HG03097 (cell line): ENCODE measurements around the gene NEK10.

Experiments
- ATAC-seq: cut with Tn5 transposase; IDR thresholded peaks from one replicate; pipeline ENCODE4 v1.9.1; 2021; ENCODE audit not compliant: unreplicated experiment, low FRiP score

NEK10 gene

DNA sequence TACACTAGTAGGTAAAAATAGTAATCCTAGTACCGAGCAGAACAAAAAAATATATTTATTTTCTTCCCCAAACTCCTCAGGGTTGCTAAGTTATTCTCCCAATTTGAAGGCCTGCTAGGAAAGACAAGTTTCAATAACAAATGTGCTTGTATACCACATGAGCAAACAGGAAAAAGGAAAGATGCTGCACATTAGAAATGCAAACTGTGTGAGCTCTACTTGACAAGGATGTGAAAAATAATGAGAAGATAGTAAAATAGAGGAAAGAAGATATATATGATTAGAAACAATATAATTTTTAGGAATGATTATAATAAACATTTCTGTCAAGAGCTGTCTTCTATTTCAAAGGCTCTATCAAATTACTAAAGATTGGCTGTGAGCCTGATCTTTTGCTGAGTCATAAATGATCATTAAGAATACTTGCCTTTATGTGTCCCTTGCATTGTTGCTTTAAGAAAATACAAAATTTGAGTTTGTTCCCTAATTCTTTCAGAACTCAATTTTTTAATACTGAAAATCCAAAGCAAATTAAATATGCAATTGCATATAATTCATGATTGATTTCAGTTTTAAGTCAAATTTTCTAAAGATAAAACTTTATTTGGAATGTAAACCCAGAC is 174.2 kb downstream of the NEK10 start:
- no peak for ATAC-seq

DNA sequence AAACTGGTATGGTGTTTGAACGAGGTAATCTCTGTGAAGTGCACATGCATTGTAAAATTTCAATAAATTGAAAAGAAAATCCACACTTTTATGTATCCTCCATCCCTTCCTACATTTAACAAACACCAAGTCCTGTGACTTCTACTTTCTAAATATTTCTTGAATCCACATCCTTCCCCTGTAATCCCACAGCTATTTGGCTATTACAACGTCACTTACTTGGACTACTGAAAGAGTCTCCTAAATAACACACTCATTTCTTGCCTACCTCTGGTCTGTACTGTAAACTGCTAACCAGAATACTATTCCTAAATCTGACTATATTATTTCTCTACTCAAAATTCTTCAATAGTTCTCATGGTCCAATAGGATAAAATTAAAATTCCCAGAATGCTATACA is 176.1 kb downstream of the NEK10 start:
- no peak for ATAC-seq

DNA sequence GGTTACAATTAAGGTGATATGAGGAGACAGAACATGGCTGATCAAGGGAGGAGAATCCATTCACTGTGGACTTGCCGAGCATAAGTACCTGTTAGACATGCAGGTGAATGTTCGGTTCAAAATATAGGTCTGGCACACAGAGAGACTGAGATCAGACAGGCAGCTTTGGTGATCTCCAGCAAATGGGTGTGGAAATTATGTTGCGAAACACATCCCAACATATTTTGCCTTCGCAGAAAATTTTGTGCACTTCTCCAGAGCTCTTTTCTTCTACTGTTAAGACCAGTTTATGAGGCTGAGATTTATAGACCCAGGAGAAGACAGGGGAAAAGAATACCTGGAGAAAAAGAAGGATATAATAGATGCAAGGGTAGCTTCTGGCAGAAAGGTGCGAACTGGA is 183.2 kb downstream of the NEK10 start:
- no peak for ATAC-seq

DNA sequence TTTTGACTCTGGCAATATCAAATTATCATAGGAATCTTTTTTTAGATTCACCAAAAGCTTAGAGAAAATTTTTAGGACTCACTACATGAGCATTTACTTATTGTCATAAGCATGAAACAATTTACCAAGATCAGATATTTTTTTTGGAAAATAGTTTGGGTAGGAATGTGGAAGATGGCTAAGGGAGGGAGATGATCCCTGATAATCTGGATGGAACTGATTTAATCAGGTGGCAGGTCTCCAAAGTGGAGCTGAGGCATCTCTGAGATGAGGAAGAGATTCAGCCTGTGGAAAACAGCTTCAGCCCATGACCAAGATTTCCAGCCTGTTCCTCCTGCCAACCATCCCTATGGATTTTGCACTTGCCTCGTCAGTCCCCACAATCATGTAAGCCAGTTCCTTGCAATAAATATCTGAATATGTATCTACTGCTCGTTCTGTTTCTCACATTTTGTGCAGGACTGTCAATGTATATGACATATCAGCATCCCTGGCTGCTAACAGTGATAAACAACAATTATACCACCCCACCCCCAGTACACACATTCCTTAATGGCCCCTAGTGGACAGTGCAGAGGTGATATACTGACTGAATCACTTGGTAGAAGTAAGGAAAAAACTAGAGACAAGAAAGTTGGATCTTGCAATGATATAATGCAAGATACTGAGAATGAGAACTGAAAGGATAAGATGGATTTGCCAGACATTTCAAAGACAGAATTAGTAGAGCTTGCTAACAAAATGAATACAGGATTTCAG is 183.8 kb downstream of the NEK10 start:
- ATAC-seq: no peak

DNA sequence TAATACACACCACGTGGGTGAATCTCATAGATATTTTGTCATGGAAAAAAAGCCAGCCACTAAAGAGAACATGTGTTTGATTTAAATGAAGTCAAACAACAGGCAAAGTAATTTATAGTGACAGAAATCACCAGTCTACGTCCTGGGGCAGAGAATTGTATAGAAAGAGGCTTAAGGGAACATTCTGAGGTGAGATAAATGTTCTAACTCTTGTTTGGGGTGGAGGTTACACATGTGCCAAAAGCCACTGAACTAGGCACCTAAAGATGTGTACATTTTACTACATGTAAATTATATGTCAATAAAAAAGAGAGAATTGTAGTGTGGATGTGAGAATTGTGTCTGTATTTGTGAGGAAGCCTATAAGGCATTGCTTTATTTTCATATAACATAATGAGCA is 184.9 kb downstream of the NEK10 start:
- no peak for ATAC-seq

DNA sequence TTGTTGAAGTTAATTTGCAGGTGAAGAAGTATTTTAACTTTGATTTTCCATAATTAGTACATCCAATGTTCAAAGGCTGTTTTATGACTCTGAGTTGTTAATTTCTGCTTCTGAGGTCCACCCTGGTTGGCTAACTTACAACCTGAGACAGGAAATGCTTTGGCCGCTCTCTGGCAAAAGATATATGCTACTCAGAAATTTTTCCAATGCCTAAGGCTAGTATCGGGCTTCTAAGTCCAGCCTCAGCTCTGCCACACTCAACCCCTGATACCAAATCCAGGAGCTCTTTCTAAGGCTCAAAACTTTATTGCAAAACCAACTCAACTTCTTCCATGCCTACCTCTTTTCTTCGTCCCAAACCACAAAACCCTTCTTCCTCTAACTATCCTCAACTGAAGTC is 192.9 kb downstream of the NEK10 start:
- ATAC-seq: no peak

DNA sequence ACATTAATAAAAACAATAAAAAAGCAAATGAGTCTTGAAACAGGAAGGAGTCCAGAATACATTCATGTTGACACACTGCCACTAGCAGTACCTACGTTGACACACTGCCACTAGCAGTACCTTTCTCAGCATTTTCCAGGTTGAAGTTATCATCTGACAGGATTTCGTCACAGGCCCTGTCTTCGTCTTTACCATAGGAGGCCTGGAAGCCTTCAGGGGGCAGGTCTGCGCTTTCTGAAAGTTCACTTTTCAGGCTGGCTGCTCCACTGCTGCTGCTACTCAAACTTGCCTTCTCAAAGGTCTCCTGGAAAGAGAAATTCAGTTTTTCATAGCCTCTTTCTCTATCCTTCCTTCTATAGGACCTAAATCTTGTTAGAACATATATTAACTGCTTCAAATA is 194.7 kb downstream of the NEK10 start:
- no peak for ATAC-seq

DNA sequence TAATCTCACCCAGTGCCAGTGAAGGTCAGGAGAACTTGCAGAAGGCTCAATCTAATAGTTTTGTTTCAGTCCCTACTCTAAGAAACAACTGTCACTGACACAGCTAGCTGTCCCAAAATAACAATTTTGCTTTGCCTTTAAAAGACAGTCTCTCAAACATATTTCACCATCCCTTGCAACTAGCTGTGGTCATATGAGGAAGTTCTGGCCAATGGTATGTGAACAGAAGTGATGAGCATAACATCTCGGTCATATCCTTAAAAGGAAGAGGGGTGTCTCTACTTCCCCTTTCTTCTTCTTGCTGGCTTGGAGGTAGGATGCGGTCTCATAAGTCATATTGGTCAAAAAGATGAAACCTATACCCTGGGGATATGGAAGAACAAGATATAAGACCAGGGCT is 198.1 kb downstream of the NEK10 start:
- peak; percentile 66 for ATAC-seq

DNA sequence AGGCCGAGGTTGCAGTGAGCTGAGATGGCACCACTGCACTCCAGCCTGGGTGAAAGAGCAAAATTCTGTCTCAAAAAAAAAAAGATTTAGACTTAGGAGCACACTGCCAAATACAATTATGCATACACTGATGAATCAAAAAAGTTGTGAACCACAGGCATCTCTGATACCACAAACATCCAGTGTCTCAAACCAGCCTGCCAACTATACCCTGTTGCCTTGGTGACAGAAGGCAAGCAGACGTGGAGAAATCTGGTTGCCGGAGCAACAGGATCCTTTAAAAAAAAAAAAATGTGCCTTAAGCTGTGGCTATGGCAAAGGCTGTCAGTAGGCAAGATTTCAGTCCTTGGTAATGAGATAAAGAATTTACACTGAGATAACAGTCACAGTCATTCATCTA is 202.3 kb downstream of the NEK10 start:
- ATAC-seq: no peak

DNA sequence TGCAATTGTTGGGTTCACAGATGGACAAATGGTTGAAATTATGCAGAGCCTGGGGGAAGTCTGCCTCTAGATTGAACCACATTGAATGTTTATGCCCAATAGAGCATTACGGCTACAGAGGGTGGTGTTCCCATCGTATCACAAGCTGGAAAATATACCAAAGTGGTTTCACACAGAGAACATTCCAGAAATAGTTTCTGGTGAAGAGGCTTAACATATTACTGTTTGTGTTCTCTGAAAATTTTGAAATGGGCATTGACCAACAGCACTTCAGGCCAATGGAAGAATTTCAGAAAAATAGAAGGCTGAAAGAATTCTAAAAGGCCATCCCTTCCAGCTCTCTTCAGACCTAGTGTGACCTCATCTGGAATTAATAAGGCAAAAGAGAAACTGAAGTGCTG is 203.9 kb downstream of the NEK10 start:
- ATAC-seq: no peak

DNA sequence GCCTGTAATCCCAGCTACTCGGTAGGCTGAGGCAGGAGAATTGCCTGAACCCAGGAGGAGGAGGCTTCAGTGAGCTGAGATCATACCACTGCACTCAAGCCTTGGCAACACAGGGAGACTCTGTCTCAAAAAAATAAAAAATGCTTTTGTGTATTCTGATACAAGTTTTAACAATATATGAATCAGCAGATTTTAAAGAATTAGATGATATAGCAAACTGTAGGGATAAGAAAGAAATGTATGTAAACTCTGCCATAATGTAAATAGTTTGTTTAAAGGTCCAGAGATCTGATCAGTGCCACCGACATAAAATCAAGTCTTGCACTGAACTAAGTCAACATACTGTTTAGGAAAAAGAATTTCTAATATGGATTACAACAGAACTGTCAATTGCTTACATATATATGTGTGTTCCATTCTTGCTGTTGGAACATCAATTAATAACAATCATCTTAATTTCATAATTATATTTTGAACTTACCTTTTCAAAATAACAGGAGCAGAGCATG is 208.3 kb downstream of the NEK10 start:
- ATAC-seq: no peak

DNA sequence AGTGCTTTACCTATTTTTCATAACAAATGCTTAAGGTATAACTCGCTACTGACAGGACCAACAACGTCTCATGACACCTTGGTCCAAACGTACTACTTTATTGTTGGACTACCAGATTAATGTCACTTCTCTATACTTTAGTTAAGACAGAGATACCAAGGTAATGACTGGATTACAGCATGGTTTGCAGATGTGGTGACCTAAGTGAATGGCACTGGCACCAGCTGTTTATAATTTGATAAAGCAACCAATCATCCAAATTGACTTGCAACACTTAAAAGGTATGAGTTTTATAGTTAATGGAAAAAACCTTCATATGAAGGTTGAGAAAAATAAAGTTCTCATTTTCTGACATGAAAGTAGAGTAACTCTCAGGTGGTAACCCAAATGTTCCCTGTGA is 209.0 kb downstream of the NEK10 start:
- ATAC-seq: no peak

DNA sequence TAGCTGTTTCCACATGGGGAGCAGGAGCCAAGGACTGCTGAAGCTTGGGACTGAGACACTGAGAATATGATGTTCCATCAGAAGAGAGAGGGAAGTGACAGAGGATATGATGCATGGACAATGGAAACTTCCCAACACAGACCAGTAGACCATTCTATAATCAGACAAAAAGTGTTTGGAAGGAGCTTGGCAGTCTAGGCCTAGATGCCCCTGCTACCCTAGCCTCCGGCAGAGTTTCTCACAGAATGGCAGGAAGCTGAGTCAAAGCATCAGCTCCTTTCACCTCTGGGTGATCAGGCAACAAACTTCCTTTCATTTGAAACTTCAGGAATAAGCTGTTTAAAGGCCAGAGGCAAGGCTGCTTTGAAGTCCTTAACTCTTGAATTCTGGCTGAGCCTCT is 222.0 kb downstream of the NEK10 start:
- no peak for ATAC-seq

DNA sequence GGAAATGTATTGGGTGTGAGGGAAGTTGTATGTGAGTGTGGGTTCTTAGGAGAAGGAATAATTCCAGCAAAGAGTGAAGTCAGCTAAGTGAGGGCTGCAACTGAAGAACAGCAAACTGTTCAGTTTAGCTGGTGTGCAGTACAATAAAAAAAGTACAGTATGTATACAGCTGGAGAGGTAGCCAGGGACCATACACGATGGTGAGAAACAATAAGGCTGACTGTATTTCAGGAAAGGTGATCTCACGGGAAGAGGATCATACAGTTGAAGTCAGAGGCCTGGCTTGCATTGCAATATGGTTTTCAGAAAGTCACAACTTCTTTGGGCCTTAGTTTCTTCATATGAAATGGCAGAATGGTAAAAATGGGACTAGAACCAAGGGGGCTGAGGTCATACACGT is 222.4 kb downstream of the NEK10 start:
- ATAC-seq: no peak

DNA sequence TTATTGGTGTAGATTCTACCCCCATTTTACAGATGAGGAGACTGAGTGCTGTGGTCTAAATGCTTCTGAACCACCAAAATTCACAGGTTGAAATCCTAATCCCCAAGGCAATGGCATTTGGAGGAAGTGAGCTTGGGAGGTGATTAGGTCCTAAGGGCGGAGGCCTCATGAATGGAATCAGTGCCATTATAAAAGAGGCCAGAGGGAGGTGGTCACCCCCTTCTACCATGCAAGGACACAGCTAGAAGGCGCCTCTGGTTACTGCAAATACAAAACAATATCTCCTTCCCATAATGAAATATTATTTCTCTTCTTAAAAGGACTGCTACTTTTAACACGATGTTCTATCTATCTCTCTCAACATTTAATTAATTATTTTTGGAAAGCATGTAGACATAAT is 223.5 kb downstream of the NEK10 start:
- no peak for ATAC-seq

DNA sequence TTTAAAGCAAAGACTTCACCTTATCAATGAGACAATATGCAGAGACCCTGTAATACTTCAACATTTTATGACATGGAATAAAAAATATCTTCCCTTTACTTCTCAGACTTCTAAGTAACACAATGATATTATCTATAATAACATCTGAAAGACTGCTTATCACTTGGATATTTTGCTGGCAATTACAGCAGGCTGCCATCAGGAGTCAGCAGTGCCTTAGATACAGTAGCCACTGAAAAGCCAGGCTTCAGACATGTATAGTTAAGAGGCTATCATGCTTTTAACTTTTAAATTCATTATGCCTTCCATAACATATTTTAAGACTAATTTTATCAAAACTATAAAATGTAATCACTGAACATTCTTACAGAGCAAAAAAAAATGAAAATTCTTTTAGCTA is 227.5 kb downstream of the NEK10 start:
- ATAC-seq: no peak

DNA sequence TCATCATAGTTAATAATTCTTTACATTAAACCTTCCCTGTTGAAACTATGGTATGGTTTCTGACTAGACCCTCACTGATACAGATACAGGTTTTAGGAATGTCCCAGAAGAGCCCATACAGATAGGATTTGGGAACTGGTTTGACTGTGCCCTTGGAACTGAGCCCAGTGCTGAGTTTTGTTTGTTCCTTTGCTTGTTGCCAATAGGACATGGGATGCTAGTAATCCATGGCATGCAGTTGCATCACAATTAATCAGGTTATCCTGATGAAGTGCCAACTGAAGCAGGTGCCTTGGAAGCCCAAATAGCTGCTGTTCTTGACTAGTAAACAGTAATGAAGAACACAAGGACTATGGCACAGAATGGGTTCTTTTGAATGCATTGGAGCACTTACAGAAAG is 230.6 kb downstream of the NEK10 start:
- no peak for ATAC-seq

DNA sequence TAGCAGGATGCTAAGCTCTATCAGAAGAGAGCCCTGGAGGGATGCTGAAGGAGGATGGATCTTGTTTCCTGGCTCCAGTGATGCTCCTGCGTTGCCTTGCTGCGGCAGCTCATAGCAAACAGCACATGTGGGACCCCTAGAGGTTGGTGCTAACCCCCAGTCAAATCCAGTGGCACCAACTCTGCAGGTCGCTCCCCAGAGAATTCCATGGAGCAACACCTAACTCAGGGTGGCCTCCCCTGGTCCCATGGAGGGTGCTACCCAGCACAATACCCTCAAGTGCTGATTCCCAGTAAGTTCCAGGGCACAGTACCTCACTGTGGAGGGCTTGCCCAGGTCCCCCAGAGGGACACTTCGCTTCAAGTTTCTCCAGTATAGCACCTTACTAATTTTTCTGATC is 231.2 kb downstream of the NEK10 start:
- no peak for ATAC-seq

DNA sequence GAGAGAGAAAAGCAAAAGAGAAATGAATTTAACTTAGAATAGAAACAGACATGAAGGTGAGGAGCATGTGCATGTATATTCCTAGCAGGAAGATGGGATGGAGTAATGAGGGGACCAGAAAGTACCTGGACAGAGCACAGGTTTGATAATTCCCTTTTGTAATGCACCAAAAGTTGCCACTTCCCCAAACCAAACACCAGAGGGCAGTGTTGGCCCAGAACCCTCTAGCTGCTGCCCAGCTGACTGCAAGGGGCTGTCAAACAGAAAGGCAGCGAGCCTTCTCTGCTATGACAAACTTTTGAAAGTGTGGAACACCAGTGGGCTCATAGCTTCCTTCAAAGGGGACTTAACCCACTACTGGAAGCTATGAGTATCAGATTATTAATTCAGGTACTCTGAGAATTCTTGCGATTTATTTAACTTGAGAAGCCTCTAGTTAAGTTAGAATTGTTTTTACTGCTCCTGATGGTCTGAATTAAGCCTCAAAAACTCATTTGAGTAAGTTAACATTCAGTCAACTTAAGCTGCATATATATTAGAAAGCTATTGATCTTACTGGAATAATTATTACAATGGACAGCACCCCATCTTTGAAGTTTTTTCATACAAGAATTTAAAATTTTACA is 234.9 kb downstream of the NEK10 start:
- ATAC-seq: peak; percentile 90

DNA sequence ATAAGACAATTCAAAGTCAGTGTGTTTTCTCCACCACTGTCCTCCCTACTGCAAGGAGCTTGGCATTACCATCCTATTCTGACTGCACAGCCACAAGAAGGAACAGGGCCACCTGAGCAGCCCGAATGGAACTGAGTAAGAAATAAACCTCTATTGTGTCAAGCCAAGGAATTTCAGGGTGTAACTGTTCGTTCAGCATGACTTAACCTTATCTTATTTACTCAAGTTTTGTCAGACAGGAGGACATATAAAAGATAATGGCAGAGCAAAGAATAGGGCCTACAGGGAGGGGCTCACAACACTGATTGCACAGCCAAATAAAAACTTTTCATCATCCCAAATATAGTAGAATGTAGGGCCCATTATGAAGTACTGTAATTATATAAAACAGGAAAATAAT is 236.1 kb downstream of the NEK10 start:
- no peak for ATAC-seq

DNA sequence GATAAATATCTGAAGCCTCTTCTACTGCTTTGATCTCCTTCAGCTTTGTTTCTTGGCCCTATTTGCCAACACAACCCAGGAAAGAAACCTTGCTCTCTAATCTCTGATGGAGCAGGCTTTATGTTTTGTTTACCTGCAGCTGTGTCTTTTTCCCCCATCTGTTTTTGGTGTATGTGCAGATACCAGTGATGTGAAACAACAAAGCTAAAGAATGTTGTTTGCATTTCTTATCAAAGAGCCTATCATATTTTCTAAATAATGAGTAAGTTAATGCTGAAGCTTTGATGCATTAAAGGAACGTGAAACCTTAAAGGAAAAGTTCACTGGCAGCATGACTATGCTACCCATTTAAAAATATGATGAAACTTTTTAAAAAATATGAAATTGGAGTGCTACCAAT is 238.4 kb downstream of the NEK10 start:
- no peak for ATAC-seq

DNA sequence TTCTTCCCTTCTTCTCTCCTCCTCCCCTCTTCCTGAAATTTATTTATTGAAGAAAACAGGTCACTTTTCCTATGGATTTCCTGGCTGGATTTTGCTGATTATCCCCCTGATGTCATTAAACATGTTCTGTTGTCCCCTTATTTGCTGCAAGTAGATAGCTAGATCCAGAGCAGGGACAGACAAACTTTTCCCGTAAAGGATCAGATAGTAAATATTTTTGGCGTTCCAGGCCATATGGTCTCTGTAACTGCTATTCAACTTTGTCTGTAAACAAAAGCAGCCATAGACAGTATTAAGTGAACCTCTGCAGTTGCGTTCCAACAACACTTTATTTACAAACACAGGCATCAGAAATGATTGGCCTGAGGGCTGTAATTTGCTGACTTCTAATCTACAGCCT is 241.3 kb downstream of the NEK10 start:
- no peak for ATAC-seq
